Measurements from ENCODE around the gene LRRC30. TPM values are rescaled to one million over a fixed set of nuclear protein-coding genes. Genes with fewer than 3 reads are reported as not detected.

LRRC30 gene
- polyA plus RNA-seq, 3 donors: 0.29 to 0.65 (median 0.56) TPM

- no peak for DNase-seq (ENCODE audit: extremely low read depth in 1 of 11, low read depth in 9 of 11, low spot score in 4 of 11)
These were observed 3.2 kb downstream of the LRRC30 start for GRCh38 chr18:7234091-7234490.

GRCh38 chr18:7234956-7235355, 4.1 kb downstream of the LRRC30 start:
- no peak for DNase-seq (ENCODE audit: extremely low read depth in 1 of 11, low read depth in 9 of 11, low spot score in 4 of 11)

- no peak for DNase-seq (ENCODE audit: extremely low read depth in 1 of 11, low read depth in 9 of 11, low spot score in 4 of 11)
These were observed 5.2 kb downstream of the LRRC30 start for GRCh38 chr18:7236072-7236471.

- no peak for DNase-seq (ENCODE audit: extremely low read depth in 1 of 11, low read depth in 9 of 11, low spot score in 4 of 11)
These were observed 6.0 kb downstream of the LRRC30 start for GRCh38 chr18:7236933-7237332.

DNA sequence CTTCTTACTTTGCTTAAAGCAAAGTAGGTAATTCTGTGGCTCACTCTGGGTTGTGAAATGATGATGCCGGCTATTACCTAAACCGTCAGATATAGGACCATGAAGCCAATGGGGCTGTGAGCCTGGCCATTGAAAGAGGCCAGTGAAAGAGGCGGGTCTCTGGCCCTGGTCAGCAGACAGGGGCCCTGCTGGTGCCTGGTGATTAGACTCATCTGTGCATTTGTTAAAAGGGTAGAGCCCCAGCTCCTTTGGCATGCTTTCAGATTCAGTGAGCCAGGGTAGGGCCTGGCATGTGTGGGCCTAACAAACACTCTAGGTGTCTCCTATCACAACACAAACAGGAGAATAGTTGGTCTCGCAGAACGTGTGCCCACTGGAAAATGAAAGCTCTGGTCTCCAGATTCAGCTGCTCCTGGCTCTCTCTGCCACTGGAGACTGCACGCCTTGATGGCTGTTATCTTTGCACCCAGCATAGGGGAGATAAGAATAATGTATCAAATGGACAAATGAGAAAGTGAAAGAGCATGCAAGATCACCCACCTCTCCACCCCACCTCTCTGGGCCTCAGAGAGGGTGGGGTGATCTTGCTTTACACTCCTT, 6.9 kb downstream of the LRRC30 start:
- DNase-seq (ENCODE audit: extremely low read depth in 1 of 11, low read depth in 9 of 11, low spot score in 4 of 11): no peak

GRCh38 chr18:7242926-7243325, 12.0 kb downstream of the LRRC30 start:
- DNase-seq (ENCODE audit: extremely low read depth in 1 of 11, low read depth in 9 of 11, low spot score in 4 of 11): no peak

DNA sequence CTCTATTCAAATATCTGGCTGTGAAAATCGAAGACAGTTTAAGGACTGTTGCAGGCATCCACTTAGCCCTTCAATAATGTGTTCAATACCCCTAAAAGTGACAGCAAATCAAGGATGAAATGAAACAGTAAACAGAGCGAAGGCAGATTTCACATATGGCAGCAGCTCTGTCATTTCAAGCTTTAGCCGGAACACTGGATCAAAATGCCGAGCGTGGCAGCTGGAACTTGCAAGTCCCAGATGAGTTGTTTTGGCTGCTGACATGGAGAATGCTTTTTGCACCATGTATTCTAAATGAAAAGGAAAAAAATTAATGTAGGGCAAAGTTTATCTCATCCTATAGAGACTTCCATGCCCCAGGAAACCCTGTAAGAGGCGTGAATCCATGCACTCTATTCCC, 18.0 kb downstream of the LRRC30 start:
- DNase-seq (ENCODE audit: extremely low read depth in 1 of 11, low read depth in 9 of 11, low spot score in 4 of 11): no peak

DNA sequence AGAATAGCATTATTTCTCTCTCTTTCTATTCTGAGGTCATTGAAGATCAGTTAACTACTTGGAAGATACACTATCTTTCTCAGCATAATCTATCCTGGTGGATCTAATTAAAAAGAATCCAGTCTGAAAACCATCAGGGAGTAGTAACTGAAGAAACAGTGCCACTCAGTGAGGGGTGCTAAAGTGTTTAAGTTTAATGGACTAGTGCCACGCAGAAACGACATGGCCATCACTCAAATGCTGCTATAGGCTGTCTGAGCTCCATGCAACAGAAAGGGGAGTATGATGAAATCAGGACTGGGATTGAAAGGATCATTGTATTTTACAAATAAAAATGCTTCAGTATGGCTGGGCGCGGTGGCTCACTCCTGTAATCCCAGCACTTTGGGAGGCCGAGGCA, 23.3 kb downstream of the LRRC30 start:
- no peak for DNase-seq (ENCODE audit: extremely low read depth in 1 of 11, low read depth in 9 of 11, low spot score in 4 of 11)

DNA sequence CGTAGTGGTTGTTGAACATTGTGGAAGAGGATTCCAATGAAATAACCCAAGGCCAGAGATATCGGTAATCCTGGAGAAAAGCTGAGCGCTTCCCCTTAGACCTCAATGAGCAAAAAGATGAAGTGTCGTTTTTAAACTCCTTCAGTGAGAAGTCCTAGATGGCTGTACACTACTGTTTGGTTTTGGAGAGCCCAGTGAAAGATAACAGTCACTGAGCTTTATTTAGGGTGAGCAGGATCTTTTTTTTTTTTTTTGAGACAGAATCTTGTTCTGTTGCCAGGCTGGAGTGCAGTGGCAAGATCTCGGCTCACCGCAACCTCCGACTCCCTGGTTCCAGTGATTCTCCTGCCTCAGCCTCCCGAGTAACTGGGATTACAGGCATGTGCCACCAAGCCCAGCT, 24.2 kb downstream of the LRRC30 start:
- no peak for DNase-seq (ENCODE audit: extremely low read depth in 1 of 11, low read depth in 9 of 11, low spot score in 4 of 11)

GRCh38 chr18:7255643-7256042, 24.8 kb downstream of the LRRC30 start:
- no peak for DNase-seq (ENCODE audit: extremely low read depth in 1 of 11, low read depth in 9 of 11, low spot score in 4 of 11)

GRCh38 chr18:7256618-7257425, 25.9 kb downstream of the LRRC30 start:
- no peak for DNase-seq (ENCODE audit: extremely low read depth in 1 of 11, low read depth in 9 of 11, low spot score in 4 of 11)

- DNase-seq (ENCODE audit: extremely low read depth in 1 of 11, low read depth in 9 of 11, low spot score in 4 of 11): no peak
These were observed 26.5 kb downstream of the LRRC30 start for GRCh38 chr18:7257426-7257740.

DNA sequence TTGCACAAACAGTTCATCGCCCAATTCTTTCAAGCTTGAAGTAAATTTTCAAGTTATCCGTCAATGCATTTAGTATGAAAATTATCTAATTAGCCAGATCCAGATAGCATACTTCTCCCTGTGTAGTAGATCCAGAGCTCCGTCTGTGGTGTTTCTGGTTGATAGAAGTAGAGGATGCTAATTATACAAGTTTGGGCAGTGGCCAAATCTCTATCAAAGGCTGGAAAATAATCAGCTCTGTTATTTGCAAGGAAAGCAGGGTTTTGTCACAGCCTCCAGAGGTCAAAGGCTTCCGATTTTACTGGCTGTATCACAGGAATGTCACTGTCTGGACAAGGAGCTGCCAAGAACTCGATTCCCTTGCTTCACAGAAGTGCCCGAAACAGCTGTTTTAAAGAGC, 28.6 kb downstream of the LRRC30 start:
- DNase-seq (ENCODE audit: extremely low read depth in 1 of 11, low read depth in 9 of 11, low spot score in 4 of 11): no peak

- DNase-seq (ENCODE audit: extremely low read depth in 1 of 11, low read depth in 9 of 11, low spot score in 4 of 11): no peak
These were observed 30.3 kb downstream of the LRRC30 start for GRCh38 chr18:7261199-7261598.

- DNase-seq (ENCODE audit: extremely low read depth in 1 of 11, low read depth in 9 of 11, low spot score in 4 of 11): no peak
These were observed 37.1 kb downstream of the LRRC30 start for GRCh38 chr18:7267973-7268372.

DNA sequence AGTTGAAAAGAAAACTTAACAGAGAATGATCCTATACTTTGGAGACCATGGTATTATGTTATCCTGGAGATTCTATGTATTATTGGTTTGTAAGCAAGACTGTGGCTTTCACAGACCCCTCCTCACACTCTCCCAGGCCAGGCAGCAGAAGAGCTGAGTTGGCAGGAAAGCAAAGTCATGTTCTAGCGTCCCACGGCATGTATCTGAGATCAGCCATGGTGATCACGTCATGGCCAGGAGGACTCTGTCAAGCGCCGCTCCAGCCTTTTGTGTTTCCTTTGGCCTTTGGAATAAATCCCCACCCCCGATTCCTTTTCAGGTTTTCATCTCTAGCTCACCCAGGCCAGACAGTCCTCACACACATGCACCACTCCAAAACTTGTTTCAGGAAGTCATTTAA, 39.1 kb downstream of the LRRC30 start:
- no peak for DNase-seq (ENCODE audit: extremely low read depth in 1 of 11, low read depth in 9 of 11, low spot score in 4 of 11)

DNA sequence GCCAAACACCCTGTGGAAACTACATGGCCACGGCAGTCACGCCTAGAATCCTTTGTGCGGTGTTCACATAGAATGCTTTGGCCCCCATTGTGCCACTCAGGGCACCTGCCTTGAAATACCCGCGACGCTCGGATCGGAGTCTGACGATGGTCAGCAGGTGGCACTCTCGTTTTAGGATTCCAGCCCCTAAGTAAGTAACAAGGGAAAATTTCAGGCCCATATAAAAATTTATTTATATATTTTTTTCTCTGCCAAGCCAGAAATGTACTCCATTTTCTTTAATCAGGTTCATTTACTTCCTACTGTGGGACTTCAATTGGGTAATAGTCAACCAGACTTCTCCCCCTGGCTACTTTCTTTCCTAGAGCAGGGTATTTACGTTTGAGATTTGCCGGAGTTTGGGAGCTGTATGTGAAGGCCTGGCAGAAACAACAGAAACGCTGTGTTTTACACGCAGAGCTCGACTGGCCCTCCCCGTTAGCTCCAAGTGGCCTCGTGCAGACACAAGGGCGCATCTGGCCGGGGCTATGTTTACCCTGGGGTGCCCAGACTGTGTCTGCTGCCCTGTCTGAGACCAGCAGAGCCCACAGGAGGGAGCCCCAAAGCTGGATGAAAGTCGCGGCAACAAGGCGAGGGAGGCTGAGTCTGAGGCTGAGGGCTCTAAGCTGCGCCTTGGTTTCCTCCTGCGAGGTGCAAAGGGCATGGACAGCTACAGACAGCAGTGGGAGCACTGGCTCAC, 41.6 kb downstream of the LRRC30 start:
- peak; percentile 59 to 84 (median 70) for DNase-seq (ENCODE audit: extremely low read depth in 1 of 11, low read depth in 9 of 11, low spot score in 4 of 11)

GRCh38 chr18:7273301-7273921, 42.5 kb downstream of the LRRC30 start:
- no peak for DNase-seq (ENCODE audit: extremely low read depth in 1 of 11, low read depth in 9 of 11, low spot score in 4 of 11)

DNA sequence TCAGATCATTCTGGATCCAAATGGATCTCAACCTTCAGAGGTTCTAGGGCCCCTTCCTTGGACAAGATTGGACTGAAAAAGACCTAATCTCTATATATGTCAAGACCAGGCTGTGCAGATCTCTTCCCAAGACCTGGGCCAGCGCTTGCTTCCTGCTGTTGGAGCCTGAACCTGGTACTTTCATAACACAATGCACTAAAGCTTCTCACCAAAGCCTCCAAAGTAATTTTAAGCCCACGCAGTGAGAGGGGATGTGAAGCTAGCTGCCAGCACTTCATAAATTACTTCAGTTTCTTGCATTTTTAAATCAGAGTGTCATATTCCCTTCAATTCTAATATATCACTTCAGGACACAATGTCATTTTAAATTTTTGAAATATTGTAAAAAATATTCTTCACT, 50.7 kb downstream of the LRRC30 start:
- DNase-seq (ENCODE audit: extremely low read depth in 1 of 11, low read depth in 9 of 11, low spot score in 4 of 11): no peak

All from renal cortex interstitium (tissue), 11 donors.